Measurements from ENCODE around the gene OS9. TPM values are rescaled to one million over a fixed set of nuclear protein-coding genes. Genes with fewer than 3 reads are reported as not detected.
"Not testable (repeated sequence)": the region's sequence is repeated elsewhere in the genome, so short reads cannot be mapped to it uniquely, and the experiment has no call there.

Gene OS9
- total and polyA plus RNA-seq, 2 donors (not counting 3 experiments of a cell fraction or from before 2014, with no cell fraction given) = 212 to 561 TPM

DNA sequence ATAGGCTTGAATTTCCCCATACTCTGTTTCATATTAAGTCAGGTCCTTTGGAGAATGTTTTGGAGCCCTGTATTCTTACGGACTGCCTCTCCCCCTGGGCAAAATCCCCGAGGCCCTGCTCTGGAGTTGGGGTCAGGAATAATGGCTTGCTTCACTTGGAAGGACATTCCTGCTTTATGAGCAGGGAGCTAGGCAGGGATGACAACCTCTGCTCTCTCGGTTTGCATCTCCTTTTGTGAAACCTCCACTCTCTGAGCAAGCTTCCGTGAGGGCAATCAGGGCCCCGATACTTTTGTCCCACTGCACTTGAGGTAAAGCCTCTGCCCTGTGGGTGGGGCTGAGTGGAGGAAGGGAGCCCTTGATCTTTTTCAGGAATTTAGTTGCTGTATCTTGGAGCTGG is 19.3 kb downstream of the OS9 start:
- intact Hi-C loops (cut with micrococcal nuclease) (no loop called here), dilution Hi-C loops (cut with MboI; ENCODE audit: extremely low pct_ligation_motif_present, low sequenced_read_pairs) (no loop called here)
- H3K4me2 ChIP-seq (ENCODE audit: insufficient read depth, low read length) = no peak overlapping the region
- H3K9ac ChIP-seq (replicated peaks; ENCODE audit: extremely low read depth, insufficient read depth, low read length) = no peak overlapping the region
- CTCF ChIA-PET = interaction anchor here (1.7 kb wide), 1 partner anchor 12 kb away, joined by 8 read pairs; no protein-coding TSS in a partner anchor
- H3K27ac ChIP-seq (ENCODE audit: insufficient read depth, low read depth, low read length) = no peak overlapping the region
- TF ChIP-seq FOS (IDR thresholded peaks at IDR 0.05; ENCODE audit: borderline replicate concordance, insufficient read depth, low read length) (no peak), EZH2 (IDR thresholded peaks at IDR 0.05; ENCODE audit: borderline replicate concordance, low read depth, low read length, severe bottlenecking) (no peak), POLR2A (IDR thresholded peaks at IDR 0.05; ENCODE audit: low read depth, low read length) (no peak), POLR2AphosphoS5 (IDR thresholded peaks at IDR 0.05; ENCODE audit: insufficient read depth, low read depth, low read length) (no peak), MYC (IDR thresholded peaks at IDR 0.05; ENCODE audit: low read depth, low read length) (no peak), GATA2 (IDR thresholded peaks at IDR 0.05; ENCODE audit: insufficient read depth, insufficient read length, low read depth, low read length) (no peak), JUN (IDR thresholded peaks at IDR 0.05; ENCODE audit: borderline replicate concordance, insufficient read depth, insufficient read length, low read depth) (no peak)
- TF ChIP-seq, protein P1, sequence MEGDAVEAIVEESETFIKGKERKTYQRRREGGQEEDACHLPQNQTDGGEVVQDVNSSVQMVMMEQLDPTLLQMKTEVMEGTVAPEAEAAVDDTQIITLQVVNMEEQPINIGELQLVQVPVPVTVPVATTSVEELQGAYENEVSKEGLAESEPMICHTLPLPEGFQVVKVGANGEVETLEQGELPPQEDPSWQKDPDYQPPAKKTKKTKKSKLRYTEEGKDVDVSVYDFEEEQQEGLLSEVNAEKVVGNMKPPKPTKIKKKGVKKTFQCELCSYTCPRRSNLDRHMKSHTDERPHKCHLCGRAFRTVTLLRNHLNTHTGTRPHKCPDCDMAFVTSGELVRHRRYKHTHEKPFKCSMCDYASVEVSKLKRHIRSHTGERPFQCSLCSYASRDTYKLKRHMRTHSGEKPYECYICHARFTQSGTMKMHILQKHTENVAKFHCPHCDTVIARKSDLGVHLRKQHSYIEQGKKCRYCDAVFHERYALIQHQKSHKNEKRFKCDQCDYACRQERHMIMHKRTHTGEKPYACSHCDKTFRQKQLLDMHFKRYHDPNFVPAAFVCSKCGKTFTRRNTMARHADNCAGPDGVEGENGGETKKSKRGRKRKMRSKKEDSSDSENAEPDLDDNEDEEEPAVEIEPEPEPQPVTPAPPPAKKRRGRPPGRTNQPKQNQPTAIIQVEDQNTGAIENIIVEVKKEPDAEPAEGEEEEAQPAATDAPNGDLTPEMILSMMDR (IDR thresholded peaks at IDR 0.05; ENCODE audit: extremely low read depth in 1 of 2, insufficient read depth in 1 of 2, low read depth in 1 of 2, low read length in 2 of 2) = no peak
- TF ChIP-seq, protein P2, sequence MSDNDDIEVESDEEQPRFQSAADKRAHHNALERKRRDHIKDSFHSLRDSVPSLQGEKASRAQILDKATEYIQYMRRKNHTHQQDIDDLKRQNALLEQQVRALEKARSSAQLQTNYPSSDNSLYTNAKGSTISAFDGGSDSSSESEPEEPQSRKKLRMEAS (IDR thresholded peaks at IDR 0.05; ENCODE audit: insufficient read depth, insufficient read length) = no peak
- H4K20me1 ChIP-seq (replicated peaks; ENCODE audit: control insufficient read depth, extremely low read depth, insufficient read depth, low read length) = no peaks in the 10 kb centered on the region
- H3K9me3 ChIP-seq (replicated peaks; ENCODE audit: control insufficient read depth, insufficient read depth, low read length) = no peaks in the 10 kb centered on the region
- no TSS peak for BruUV-seq (replicated peaks)
- H3K79me2 ChIP-seq (ENCODE audit: control insufficient read depth, insufficient read depth, low read length) = no peaks in the 10 kb centered on the region
- no peaks in the 10 kb centered on the region for H3K4me1 ChIP-seq (ENCODE audit: control insufficient read depth, extremely low read depth, insufficient read depth, low read length)
- DNase-seq (ENCODE audit: low read depth, low spot score) = no peak
- no peak overlapping the region for H3K4me3 ChIP-seq (replicated peaks in 1 of 3; ENCODE audit: insufficient read depth in 1 of 3, low read depth in 1 of 3, low read length in 3 of 3)
- H2AFZ ChIP-seq (ENCODE audit: low read depth, low read length) = no peak overlapping the region
- H3K36me3 ChIP-seq (ENCODE audit: control insufficient read depth in 2 of 2, extremely low read depth in 1 of 2, insufficient read depth in 2 of 2, low read length in 2 of 2) = peaks cover 0 to 25% of the 10 kb centered on the region in 2 experiments
- POLR2A ChIA-PET = no interaction called here
- H3K9me1 ChIP-seq (replicated peaks; ENCODE audit: control insufficient read depth, extremely low read depth, insufficient read depth, low read length) = no peaks in the 10 kb centered on the region
- no peaks in the 10 kb centered on the region for H3K27me3 ChIP-seq (ENCODE audit: control insufficient read depth in 2 of 2, insufficient read depth in 2 of 2, low read length in 2 of 2)
- no peak for FAIRE-seq

DNA sequence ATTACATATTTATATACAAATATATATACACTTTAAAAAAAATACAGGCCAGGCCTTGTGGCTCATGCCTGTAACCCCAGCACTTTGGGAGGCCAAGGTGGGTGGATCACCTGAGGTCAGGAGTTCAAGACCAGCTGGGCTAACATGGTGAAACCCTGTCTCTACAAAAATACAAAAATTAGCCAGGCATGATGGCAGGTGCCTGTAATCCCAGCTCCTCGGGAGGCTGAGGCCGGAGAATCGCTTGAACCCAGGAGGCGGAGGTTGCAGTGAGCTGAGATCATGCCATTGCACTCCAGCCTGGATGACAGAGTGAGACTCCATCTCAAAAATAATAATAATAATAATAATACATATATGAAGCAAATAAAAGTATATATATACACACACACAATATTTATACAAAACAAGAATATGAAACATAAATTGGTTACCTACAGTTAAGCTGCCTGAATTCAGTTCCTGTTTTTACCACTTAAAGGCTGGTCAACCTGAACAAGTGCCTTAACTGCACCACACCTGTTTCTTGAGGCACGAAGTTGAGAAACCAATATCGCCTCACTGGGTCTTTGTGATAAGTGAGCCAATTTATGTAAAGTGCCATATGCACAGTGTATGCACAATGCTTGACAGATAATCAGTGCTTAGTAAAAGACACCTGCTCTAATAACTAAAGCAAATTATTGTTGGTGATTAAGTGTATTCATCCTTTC is 21.3 kb downstream of the OS9 start:
- CTCF ChIA-PET; H3K27me3 ChIP-seq (ENCODE audit: control insufficient read depth in 2 of 2, insufficient read depth in 2 of 2, low read length in 2 of 2); H3K4me2 ChIP-seq (ENCODE audit: insufficient read depth, low read length); H3K9ac ChIP-seq (replicated peaks; ENCODE audit: extremely low read depth, insufficient read depth, low read length); H3K4me3 ChIP-seq (replicated peaks in 1 of 3; ENCODE audit: insufficient read depth in 1 of 3, low read depth in 1 of 3, low read length in 3 of 3); H3K9me1 ChIP-seq (replicated peaks; ENCODE audit: control insufficient read depth, extremely low read depth, insufficient read depth, low read length); intact Hi-C loops (cut with micrococcal nuclease); H2AFZ ChIP-seq (ENCODE audit: low read depth, low read length); H3K4me1 ChIP-seq (ENCODE audit: control insufficient read depth, extremely low read depth, insufficient read depth, low read length); H4K20me1 ChIP-seq (replicated peaks; ENCODE audit: control insufficient read depth, extremely low read depth, insufficient read depth, low read length); DNase-seq (ENCODE audit: low read depth, low spot score); H3K9me3 ChIP-seq (replicated peaks; ENCODE audit: control insufficient read depth, insufficient read depth, low read length); POLR2A ChIA-PET; BruUV-seq (replicated peaks); dilution Hi-C loops (cut with MboI; ENCODE audit: extremely low pct_ligation_motif_present, low sequenced_read_pairs); H3K27ac ChIP-seq (ENCODE audit: insufficient read depth, low read depth, low read length); H3K79me2 ChIP-seq (ENCODE audit: control insufficient read depth, insufficient read depth, low read length); FAIRE-seq: not testable (repeated sequence)
- H3K36me3 ChIP-seq (ENCODE audit: control insufficient read depth in 2 of 2, extremely low read depth in 1 of 2, insufficient read depth in 2 of 2, low read length in 2 of 2) = peaks cover 0 to 38% of the 10 kb centered on the region in 2 experiments
